Stimulated activated CD4-positive, alpha-beta T cell treated with anti-CD3 and anti-CD28 coated beads, Interleukin-4, amount 100 ng/mL, for 48 hours (primary cell): ENCODE data around the gene OR8G5.

Experiments
- DNase-seq, 2 donors: peaks; one replicate each; pipeline ENCODE4 v3.0.0-alpha.2; 2020; ENCODE audit warnings: low read depth in 2 of 2

Gene OR8G5

DNA sequence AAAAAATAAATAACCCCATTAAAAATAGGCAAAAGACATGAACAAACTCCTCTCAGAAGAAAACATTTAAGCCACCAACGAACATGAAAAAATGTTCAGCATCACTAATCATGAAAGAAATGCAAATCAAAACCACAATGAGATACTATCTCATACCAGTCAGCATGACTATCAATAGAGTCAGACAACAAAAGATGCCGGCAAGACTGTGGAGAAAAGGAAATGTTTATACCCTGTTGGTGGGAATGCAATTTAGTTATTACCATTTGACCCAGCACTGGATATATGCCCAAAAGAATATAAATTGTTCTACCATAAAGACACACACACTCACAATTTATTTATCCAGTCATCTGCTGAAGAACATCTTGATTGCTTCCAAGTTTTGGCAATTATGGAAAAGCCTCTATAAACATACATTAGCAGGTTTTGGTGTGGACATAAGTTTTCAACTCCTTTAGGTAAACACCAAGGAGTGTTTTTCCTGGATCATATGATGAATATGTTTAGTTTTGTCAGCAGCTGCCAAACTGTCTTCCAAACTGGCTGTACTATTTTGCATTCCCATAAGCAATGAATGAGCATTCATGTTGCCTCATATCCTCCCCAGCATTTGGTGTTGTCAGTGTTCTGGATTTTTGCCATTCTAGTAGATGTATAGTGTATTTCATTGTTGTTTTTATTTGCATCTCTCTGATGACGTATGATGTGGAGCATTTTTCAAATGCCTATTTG, 29.6 kb downstream of the OR8G5 start:
- DNase-seq = no peak

DNA sequence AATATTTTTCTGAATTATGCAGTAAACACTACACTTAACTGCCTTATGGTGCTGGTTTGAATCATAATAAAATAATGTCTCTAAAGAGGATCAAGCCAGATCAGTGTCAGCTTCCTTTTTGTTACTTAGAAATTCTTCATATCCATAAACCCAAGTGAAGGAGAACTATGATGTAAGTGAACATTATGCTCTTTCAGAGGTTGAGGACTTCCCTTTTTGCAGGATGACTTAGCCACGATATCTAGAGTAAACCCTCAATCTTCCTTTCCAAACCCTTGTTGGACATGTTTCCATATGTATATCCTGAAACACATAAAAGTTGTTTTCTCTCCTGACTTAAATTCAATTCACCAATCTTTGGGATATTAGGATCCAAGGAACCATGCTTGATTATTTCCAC, 38.5 kb downstream of the OR8G5 start:
- no peak for DNase-seq

GRCh38 chr11:124296016-124296415, 39.8 kb downstream of the OR8G5 start:
- DNase-seq = no peak

DNA sequence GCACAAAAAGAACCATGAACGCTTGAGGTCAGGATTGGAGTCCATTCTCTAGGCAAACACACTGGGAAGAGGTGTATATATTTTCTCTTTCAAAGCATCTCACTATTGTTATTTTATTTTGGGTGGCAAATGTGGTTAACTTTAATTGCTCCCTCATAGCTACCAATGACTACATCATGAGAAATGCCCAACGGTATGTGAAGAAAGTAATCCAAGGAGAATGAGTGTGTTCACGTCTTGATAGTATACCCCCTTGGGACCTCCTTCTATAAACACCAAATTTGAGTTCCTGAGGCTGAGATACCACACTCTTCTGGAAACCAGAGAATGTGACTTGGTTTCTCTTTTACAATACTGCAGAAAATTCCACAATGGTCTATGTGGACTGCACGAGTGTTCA, 41.7 kb downstream of the OR8G5 start:
- no peak for DNase-seq

DNA sequence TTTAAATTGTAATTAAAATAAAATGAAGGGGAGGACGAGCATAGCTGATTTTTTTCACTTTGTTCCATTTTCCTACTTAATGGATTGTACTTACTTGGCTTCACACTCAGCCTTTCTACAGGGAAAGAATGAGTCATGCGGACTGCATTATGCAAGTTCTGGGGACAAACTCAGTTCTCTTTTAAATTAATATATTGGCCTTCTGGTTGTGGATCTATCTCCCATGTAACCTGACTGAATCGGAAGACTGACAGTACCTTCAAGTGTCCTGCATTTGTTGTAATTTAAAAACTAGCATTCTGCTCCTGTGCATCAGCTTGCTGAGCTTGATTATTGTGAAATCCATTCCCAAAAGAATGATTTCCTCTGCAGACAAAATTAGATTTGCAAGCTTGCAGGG, 45.4 kb downstream of the OR8G5 start:
- DNase-seq = no peak

DNA sequence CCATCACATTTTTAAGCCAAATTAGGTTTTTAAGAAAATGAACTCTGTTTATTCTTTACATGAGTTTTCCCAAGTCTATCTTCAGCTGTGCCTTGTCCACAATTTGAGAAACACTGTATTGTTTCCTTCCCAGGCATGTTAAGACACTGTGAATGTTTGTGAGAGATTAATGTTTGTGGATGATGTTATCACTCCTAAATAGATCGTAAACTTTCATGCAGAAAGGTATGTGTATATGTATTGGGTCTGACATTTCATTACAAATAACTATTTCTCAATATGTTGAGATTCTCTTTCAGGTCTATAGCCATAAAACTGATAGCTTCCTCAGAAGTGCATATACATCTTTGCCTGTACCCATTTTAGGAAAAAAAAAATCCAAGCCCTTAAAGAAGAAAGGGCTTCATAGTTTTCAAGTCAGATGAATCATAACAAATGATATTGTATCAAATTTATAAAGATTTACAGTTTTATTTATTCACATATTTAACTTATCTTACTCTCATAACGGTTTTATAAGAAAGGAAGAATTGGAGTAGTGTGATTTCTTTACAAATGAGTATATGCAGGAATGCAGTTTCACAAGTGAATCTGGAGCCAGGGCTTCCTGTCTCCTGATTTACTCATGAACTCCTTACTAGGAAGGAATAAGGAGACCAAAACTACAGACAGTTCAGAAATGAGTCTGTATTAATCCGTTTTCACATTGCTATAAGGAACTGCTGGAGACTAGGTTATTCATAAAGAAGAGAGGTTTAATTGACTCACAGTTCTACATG, 46.4 kb downstream of the OR8G5 start:
- DNase-seq = no peak

DNA sequence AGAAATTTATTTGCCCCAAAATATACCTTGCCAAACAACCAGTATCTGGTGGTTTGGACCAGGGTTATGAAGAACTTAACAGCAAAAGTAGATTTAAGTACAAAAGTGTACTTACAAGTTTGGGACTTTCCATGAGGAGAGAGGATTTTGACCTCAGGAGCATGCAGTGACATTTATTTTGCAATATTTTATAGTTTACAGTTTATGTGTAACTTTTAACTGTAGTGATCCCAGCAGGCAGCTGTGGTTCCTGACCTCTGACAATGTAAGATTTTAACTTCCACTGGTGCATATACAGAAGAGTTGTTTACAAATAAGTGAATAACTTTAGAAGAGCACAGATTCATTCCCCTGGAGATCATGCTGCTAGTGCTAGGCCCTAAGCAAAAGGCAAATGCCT, 50.9 kb downstream of the OR8G5 start:
- DNase-seq = no peak

DNA sequence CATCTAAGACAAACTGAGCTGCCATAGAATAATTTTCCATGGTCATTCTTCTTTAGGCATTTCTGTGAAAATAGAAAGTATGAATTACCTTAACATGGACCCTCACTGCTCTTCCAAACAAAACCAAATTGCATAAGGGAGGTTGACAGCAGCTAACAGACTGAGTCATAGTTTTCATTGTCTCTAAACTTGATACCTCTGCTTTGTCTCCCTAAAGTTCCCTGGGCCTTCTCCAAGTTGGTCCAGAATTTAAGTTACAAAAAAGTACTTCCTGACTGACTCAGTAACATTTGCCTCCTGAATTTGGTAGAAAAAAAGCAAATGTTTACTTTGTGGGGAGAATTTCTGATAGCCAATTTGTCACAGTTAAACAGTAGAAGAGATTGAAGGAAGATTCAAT, 54.5 kb downstream of the OR8G5 start:
- DNase-seq = no peak

- no peak for DNase-seq
Observed at GRCh38 chr11:124311269-124311668, 55.1 kb downstream of the OR8G5 start.

DNA sequence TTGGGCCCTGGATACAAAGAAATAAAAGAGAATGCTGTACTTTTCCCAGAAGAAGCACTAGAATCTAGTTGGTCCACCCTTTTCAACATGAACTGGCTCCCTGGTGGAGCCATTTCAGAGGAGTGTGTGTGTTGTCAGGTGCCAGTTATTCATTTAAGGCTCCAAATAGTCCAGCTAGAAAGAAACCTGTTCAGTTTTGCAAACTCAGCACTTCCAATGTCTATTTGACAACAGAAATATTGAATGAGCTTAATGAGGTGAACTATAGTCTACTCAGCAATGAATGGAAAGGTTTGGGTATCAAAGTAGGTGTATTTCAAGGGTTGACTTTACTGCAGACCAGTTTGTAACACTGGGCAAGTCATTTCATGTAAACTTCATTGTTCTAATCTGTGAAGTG, 55.5 kb downstream of the OR8G5 start:
- DNase-seq = no peak

DNA sequence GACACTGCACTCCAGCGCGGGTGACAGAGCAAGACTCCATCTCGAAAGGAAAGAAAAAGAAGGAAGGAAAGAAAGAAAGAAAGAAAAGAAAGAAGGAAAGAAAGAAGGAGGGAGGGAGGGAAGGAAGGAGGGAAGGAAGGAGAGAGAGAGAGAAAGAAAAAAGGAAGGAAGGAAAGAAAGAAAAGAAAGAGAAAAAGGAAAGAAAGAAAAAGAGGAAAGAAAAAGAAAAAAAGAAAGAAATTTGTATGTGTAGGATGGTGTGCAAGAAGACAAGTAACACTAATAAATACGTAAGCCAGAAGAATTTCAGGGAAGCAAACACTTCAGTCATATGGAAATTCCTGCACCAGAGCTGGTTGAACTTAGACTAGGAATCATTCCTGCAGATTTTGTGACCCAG, 57.0 kb downstream of the OR8G5 start:
- no peak for DNase-seq

- no peak for DNase-seq
Observed at GRCh38 chr11:124313849-124314248, 57.7 kb downstream of the OR8G5 start, which contains the start of gene OR8D1. OR8D1 (minus strand) TSS chr11:124313949; CDS start chr11:124310766, 3,183 bp downstream.

DNA sequence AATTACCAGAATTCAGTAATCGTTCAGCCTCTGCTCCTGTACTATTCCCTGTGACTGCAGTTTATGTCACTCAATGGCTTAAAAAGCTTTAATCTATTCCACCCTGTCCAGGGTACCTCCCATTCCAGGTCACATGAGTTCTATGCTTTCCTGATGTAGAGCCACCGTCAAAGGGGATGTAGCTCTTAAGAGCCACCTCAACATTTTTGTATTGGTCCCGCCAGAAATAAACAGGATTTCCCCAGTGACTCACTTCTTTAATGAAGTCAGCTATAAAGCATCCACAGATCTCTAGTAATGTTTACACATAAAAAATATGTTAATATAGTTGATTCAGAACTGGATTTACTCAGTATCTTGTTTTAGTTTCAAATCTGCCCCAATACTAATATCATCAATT, 58.9 kb downstream of the OR8G5 start:
- no peak for DNase-seq
